Kidney tubule cell (primary cell): ENCODE measurements around the gene ZC2HC1C.

Experiments
- DNase-seq: peaks from one replicate; pipeline ENCODE4 v3.0.0-alpha.2; 2018; ENCODE audit warnings: low spot score

Gene ZC2HC1C

DNA sequence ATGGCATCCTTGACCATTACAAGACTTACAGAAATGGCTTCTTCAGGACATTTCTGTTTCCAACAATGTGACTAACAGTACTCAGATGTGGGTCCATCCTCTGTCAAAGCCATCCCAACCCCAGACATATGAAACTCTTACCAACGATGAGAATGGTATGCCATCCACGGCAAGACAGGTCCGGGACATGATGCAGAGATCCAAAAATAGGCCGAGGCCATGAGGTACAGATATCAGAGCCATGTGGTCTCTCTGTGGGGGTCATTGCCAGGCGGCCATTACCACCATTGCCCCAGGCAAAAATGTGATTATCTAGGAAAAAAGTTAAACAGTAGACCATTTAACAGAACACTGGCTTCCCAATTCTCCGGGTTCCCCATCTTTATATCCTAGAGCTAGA is 27.5 kb downstream of the ZC2HC1C start:
- no peak for DNase-seq

DNA sequence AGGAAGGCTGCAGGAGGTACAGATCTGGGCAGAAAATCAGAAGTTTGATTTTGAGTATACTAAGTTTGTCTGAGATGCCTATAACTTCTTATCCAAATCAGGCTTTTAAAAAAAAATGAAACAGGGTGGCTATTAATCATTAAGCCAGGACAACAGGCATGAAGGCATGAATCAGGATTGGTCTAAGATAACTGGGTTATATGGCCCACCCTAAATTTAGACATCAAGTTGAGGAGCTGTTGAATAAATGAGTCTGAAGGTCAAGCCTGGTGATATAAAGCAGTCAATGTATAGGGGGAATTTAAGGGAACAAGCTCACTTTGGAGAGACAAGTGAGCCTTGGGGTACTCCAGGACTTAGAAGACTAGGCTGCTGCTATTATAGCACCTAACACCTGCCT is 28.8 kb downstream of the ZC2HC1C start:
- DNase-seq: no peak

DNA sequence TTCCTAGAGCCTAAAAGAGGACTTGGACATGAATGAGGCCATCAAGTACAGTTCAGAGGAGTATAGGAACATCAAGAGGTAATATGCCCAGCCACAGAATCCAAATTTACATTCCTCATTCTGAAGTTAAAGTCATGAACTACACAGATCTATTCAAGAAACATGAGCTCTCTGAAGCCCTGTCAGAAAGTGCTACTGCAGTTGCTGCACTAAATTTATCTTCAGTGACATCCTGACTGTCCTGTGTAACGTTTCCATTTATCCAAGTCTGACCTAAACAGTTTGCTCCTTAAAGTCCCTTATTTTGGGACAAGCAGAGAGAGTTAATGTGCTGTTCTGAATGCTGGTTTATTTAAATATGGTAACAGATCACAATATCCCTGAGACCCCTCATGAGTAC is 29.2 kb downstream of the ZC2HC1C start:
- DNase-seq: no peak

DNA sequence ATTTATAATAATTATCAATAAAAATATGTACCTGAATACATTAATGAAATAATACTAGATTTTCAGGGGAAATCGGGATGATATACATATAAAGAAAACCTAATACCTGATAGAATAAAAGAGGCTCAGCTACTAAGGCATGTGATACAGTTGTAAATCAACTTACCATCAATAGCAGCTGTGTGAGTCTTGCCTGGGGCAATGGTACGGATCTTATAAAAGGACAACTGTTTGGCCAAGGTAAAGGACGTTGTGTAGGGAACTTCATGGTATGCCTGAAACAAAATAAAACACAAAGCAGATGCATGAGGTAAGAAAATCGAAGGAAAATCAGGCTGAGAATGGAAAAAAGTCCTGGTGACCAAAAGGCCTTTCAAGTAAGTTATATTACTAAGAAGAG is 32.0 kb downstream of the ZC2HC1C start:
- no peak for DNase-seq

DNA sequence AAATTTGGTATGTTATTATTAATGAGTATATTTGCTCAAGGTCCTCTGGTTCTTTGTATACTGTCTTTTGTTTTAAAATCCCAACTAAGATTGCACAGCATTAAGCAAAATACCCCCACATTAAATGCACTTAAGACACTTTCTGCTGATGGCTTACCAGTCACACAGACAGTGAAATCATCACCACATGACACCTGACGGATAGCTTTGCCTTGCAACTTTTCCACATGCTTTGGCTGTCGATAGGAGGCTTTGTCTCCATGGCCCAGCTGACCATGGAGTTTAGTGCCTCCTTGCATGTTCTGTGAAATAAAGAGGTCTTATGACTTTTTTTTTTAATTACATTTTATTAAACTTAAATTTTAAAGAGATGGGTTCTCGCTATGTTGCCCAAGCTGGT is 37.7 kb downstream of the ZC2HC1C start:
- DNase-seq: no peak

DNA sequence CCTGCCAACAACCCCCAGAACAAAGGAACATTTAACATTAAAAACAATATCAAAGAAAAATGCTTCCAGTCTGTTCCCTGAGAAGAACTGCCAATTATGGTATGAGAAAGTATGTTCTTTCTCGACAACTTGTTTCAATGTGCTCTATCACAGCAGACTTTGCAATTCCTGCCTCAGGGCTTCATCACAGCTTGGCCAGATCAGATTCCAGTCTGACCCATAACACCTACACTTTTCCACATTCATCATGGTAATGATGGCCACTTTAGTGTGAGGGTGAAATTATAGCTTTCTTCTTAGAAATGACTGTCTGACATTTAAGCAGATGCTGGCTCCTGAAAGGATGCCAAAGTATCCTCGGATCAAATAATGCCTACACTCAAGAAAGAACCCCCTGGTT is 40.4 kb downstream of the ZC2HC1C start:
- no peak for DNase-seq

DNA sequence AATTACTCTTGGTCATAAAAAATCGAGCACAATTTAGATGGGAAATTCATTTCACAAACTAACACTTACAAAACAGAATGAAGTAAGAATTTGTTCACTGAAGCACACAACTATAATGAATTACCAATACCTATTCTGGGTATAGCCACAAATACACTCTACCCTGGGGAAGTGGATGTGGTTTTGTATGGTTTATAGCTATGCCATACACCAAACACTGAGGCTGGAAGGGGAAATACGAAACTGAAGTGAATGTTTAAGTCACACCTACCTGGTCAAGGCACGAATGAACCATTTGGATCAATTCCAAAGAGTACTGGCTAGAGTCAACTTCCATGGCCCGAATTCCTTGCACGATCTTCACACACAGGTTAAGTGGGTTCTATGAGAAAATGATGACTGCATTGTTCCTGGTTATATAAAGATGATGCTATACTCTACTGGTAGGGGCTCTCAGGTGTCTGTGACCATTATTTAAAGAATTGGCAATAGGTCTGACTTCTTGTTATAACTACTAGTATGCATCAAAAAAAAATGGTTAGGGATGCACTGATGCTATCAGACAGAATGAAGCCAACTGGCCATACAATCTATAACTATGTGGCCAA is 44.6 kb downstream of the ZC2HC1C start:
- no peak for DNase-seq

DNA sequence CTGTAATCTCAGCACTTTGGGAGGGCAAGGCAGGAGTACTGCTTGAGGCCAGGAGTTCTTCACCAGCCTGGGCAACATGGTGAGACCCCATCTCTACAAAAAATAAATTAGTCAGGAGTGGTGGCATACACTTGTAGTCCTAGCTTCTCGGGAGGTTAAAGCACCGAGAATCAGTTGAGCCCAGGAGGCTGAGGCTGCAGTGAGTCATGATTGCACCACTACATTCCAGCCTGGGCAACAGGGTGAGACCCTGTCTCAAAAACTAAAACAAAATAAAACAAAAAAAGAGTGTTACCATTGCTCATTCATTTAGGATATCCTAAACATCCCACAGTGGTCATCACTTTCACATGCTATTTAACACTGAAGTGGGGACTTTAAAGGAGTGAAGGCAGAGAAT is 49.6 kb downstream of the ZC2HC1C start:
- no peak for DNase-seq

DNA sequence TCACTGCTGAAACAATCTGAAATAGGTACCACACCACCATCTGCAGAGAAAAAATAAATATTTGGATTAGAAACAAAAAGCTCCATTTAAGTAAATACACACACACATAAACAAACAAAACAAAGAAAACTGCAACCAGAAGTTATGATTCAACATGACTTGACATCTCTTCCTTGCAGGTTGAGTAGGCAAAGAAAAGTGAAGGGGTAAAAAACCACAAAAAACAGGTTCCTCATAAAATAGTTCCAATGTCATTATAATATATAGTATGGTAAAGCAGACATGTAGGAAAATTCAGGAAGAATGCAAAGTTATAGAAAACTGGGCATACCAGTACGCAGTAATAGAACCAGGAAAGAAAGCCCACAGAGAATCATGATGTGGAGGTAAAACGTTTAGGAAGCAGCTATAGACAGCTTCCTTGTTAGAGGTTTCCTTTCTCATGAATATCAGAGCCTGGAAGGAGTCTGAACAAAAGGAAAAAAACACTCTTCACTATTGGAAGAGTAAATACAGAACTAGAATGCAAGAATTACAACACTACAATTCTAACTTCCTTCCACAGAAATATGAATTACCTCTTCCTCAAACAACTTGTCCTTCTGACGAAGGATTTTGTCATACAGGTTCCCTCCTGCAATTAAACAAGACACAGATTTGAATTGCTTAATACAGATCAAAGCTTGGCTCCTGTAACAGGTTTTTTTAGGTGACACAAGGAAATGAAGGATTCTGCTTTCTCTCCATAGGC is 51.3 kb downstream of the ZC2HC1C start:
- DNase-seq: no peak

DNA sequence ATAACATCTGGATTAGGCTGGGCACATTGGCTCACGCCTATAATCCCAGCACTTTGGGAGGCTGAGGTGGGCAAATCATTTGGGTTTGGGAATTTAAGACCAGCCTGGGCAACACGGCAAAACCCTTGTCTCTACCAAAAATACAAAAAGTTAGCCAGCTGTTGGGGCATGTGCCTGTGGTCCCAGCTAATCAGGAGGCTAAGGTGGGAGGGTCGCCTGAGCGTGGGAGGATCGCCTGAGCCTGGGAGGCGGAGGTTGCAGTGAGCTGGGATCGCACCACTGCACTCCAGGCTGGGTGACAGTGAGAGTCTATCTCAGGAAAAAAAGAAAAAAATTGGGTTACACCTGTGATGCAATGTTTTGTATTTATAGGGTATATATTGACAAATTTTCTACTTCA is 52.1 kb downstream of the ZC2HC1C start:
- no peak for DNase-seq

DNA sequence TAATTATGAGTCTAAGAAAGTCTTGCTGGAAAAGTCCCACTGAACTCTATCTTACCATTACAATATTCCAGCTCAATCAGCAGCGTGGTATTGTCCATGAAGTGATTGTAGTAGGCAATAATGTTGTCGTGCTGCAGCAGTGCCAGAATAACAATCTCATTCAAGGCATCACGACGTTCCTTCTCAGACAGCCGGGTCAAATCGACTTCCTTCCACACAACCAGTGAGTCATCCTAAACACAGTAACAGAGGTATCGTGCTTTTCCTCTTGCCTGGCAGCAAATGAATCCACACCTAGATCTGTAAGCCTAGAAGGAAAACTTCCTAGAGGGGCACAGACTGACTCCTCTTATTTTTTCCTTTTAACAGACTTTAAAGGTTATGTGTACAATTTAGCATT is 54.5 kb downstream of the ZC2HC1C start:
- peak; percentile 72 for DNase-seq

DNA sequence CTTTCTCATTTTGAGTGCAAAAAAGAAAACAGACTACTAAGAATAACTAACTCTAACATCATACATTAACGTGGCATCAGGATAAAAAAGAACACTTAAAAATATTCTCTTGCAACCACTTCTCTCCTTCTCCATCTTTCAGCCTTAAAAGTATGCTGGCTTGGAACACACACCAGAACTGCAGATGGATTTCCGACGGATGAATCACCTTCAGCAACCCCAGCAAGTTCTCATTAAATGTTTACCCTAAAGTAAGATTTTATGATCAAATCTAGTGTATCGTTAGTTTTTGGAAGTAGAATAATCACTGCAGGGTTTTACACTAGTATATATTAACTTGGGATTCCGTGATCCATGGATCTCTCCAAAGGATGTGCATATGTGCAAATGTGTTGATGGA is 56.2 kb downstream of the ZC2HC1C start:
- DNase-seq: peak; percentile 35

DNA sequence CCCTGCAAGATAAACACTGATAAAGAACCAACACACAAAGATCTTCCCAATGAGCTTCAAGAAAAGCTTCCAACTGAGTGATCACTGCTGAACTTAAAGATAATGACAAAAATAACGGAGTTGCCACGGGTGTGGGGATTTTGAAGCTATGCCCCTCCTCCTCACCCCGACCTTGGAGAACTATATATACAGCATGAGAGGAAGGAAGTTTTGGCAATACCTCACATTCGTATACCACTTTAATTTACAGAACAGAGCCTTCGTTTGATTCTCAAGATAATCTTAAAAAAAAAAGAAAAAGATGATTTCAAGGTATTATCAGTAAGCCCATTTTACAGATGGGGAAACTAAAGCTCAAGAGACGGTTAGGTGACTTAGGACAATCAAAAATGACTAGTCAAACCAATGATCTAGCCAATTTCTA is 56.7 kb downstream of the ZC2HC1C start:
- DNase-seq: no peak

DNA sequence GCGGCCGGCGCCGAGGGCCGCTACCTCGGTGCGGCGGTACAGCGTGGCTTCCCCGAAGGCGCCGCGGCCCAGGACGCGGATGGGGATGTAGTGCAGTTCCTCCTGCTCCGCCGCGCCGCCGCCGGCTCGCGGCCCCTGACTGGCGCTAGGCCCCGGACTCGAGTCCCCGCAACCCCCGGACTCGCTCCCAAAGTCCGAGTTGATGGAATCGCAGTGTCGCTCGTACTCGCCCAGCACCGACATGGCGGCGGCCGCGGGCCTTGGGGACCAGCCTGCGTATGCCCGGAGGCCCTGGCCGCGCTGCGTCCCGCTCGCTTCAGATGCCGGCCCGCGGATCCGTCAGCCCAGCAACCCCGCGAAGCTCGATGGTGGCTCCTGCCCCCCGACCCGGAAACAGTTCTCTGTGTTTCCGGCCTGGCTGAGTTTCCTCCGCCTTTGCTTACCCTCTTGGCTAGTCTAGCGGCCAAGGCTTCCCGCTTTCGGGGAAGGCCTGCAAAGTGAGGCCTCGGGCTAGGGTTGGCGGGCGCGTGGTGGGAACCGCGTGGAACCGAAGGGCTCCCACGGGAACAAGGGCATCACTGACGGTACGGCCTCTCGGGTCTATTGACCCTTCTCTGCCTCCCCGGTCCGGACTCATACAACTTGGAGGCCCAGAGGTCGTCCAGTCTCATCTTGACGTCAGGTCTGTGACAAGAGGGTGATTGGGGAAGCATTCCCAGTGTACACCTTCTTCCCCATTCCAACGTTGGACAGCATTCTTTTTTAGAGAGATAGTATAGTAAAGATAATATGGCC is 57.4 kb downstream of the ZC2HC1C start, which contains the start of gene NEK9:
Gene NEK9, minus strand, starts transcription at position 370 of the 795 bp plus-strand sequence. Its CDS starts 127 bp downstream, at position 243.
- DNase-seq: peak; percentile 87

DNA sequence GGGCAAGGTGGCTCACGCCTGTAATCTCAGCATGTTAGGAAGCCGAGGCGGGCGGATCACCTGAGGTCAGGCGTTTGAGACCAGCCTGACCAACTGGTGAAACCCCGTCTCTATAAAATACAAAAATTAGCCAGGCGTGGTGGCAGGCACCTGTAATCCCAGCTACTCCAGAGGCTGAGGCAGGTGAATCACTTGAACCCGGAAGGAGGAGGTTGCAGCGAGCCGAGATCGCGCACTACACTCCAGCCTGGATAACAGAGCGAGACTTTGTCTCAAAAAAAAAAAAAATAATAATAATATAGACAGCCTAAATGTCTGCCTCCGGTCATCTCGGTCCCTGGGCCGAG is 58.0 kb downstream of the ZC2HC1C start:
- DNase-seq: peak; percentile 66

DNA sequence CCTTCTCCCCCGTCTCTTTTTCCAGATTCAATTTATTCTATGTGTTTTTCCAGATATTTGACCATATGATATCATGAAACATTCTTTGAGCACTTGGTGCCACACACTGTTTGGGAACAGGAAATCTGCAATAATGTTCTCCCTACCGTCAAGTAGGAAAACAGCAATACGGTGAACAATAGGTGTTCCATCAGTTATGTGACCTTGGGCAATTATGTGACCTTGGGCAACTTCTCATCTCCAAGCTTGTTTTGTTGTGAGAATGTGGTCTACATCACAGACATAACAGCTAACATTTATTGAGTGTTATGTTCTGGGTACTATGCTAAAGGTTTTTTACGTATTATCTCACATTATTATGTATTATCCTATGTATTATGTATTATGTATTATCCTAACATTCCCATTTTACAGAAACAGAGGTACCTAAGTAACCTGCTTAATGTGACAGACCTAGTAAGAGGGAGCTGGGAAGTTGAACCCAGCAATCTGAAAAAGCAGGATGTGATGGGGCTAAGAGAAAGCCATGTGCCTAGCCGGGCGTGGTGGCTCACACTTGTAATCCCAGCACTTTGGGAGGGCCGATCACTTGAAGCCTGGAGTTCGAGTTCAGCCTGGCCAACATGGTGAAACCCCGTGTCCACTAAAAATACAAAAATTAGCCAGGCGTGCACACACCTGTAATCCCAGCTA is 58.6 kb downstream of the ZC2HC1C start:
- DNase-seq: no peak

DNA sequence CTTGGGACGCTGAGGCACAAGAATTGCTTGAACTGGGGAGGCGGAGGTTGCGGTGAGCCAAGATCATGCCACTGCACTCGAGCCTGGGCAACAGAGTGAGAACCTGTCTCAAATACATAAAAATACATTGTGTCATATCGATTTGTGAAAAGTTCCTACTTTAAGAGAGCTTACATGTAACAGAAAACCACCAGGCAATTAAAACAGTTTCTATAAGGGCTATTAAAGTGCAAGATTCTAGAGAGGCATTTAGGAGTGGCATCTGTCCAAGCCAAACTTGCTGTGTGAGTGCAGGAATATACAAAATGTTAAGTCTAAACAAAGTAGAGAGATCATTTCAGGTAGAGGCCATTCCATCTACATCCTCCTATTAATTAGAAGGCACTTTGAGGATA is 59.2 kb downstream of the ZC2HC1C start:
- DNase-seq: no peak
